ENCODE data around the gene DDX42. TPM values are rescaled to one million over a fixed set of nuclear protein-coding genes. Genes with fewer than 3 reads are reported as not detected.
A peak's percentile ranks its signal among the peaks of the same experiment; 100 is the strongest.

The DDX42 gene
- total and polyA plus RNA-seq, 2 donors (not counting 1 experiment from before 2014, with no cell fraction given) = 61.6 to 170 TPM

GRCh38 chr17:63819131-63819530 is 45.2 kb downstream of the DDX42 start:
- H3K9me3 ChIP-seq (ENCODE audit: control extremely low read depth in 1 of 3, control insufficient read depth in 2 of 3, insufficient read depth in 1 of 3, low read length in 2 of 3) = no peaks in the 10 kb centered on the region
- H3K27ac ChIP-seq (ENCODE audit: low read length in 2 of 2) = peak overlapping the region in 1 of 2 donors; percentile 37
- ChIA-PET POLR2A (no interaction called here), CTCF (interaction anchor here (1.0 kb wide), 1 partner anchor 10 kb away, joined by 3 read pairs; no protein-coding TSS in a partner anchor)
- no peak overlapping the region for H2AFZ ChIP-seq (ENCODE audit: insufficient read depth, low read depth, low read length, poor library complexity, severe bottlenecking)
- peaks cover 16 to 25% of the 10 kb centered on the region in 2 donors for H3K4me1 ChIP-seq (ENCODE audit: control insufficient read depth in 2 of 2, insufficient read depth in 2 of 2, low read length in 2 of 2)
- no peaks in the 10 kb centered on the region for H4K20me1 ChIP-seq (ENCODE audit: control insufficient read depth, insufficient read depth, low read length, poor library complexity, severe bottlenecking)
- Mint-ChIP-seq H3K9me3 (ENCODE audit: insufficient read depth) (no peaks in the 10 kb centered on the region), H3K4me3 (no peak overlapping the region), H3K27ac (no peak overlapping the region), H3K27me3 (no peaks in the 10 kb centered on the region), H3K4me1 (peaks cover 31% of the 10 kb centered on the region)
- no peak overlapping the region for H3K9ac ChIP-seq (ENCODE audit: low read length)
- peaks cover 9 to 95% of the 10 kb centered on the region in 2 experiments for H3K36me3 ChIP-seq (replicated peaks in 1 of 2; ENCODE audit: control extremely low read depth in 1 of 2, control insufficient read depth in 1 of 2, extremely low read depth in 1 of 2, insufficient read depth in 2 of 2, low read length in 1 of 2)
- no peak for DNase-seq
- 88% methylated on average over 4 of the region's 6 CpGs for WGBS (ENCODE audit: insufficient coverage)
- H3K4me2 ChIP-seq (replicated peaks; ENCODE audit: low read depth, low read length, poor library complexity, severe bottlenecking) = no peak overlapping the region
- no peak for ATAC-seq (ENCODE audit: low read depth)
- peaks cover 3% of the 10 kb centered on the region for H3K79me2 ChIP-seq (ENCODE audit: control insufficient read depth, insufficient read depth, low read length)
- no peaks in the 10 kb centered on the region for H3K27me3 ChIP-seq (replicated peaks in 1 of 4; ENCODE audit: control extremely low read depth in 1 of 4, control insufficient read depth in 3 of 4, insufficient read depth in 4 of 4, low read length in 3 of 4)
- TF ChIP-seq, protein P1, sequence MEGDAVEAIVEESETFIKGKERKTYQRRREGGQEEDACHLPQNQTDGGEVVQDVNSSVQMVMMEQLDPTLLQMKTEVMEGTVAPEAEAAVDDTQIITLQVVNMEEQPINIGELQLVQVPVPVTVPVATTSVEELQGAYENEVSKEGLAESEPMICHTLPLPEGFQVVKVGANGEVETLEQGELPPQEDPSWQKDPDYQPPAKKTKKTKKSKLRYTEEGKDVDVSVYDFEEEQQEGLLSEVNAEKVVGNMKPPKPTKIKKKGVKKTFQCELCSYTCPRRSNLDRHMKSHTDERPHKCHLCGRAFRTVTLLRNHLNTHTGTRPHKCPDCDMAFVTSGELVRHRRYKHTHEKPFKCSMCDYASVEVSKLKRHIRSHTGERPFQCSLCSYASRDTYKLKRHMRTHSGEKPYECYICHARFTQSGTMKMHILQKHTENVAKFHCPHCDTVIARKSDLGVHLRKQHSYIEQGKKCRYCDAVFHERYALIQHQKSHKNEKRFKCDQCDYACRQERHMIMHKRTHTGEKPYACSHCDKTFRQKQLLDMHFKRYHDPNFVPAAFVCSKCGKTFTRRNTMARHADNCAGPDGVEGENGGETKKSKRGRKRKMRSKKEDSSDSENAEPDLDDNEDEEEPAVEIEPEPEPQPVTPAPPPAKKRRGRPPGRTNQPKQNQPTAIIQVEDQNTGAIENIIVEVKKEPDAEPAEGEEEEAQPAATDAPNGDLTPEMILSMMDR (IDR thresholded peaks at IDR 0.05) = no peak
- TF ChIP-seq EZH2 (IDR thresholded peaks at IDR 0.05; ENCODE audit: borderline replicate concordance, insufficient read depth, low read depth, low read length, poor library complexity, severe bottlenecking) = no peak
- intact Hi-C loops (cut with micrococcal nuclease) = no loop called here
- H3K4me3 ChIP-seq (ENCODE audit: control extremely low read depth in 1 of 5, extremely low read depth in 1 of 5, insufficient read depth in 1 of 5, low read depth in 2 of 5, low read length in 4 of 5) = no peak overlapping the region

DNA sequence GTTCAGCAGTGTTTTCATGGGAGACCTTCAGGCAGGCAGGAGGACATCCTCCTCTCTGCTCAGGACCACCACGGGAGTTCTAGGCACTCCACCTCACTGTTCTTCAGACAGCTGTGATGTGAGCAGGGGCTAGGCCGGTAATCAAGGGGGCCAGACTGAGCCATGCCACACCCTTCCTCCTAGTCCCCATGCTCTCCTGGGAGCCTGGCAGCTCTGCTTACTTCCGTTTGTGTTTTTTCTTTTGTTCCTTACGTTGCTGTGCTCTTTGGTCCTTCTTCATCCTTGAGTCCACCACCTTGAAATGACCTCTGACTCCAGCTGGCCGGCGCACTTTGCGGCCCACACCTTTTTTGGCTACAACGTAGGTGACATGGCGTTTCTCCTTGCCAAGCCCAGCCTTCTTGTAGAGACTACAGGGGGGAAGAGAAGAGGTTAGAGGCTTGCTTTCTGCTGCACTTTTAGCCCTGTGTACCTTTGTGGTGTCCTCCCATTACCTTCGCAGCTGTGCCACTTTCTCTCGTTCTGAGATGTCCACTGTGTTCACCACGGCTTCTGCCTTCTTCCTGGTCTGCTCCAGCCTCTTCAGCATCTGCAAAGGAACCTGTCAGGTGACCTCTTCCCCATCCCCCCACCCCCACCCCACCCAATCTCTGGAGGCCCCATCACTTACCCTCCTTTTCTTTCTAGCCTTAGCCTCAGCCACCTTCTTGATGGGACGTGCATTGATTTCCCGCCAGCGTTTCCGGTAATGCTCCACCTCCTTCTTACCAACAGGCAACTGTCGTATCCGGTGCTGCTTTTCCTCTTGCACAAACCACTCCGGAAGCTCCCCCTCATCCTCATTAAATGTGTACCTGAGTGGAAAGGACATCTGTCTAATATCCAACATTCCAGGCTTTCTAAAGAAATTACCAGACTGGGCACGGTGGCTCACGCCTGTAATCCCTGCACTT is 45.9 kb downstream of the DDX42 start:
- Histone ChIP-seq H3K79me2 (ENCODE audit: control insufficient read depth, insufficient read depth, low read length) (peaks cover 10% of the 10 kb centered on the region), H4K20me1 (ENCODE audit: control insufficient read depth, insufficient read depth, low read length, poor library complexity, severe bottlenecking) (no peaks in the 10 kb centered on the region), H3K9me3 (ENCODE audit: control extremely low read depth in 1 of 3, control insufficient read depth in 2 of 3, insufficient read depth in 1 of 3, low read length in 2 of 3) (no peaks in the 10 kb centered on the region), H3K4me1 (ENCODE audit: control insufficient read depth in 2 of 2, insufficient read depth in 2 of 2, low read length in 2 of 2) (peaks cover 18 to 29% of the 10 kb centered on the region in 2 donors), H3K4me2 (replicated peaks; ENCODE audit: low read depth, low read length, poor library complexity, severe bottlenecking) (peak overlapping the region; percentile 14), H3K27me3 (replicated peaks in 1 of 4; ENCODE audit: control extremely low read depth in 1 of 4, control insufficient read depth in 3 of 4, insufficient read depth in 4 of 4, low read length in 3 of 4) (no peaks in the 10 kb centered on the region), H3K9ac (ENCODE audit: low read length) (no peak overlapping the region), H3K36me3 (replicated peaks in 1 of 2; ENCODE audit: control extremely low read depth in 1 of 2, control insufficient read depth in 1 of 2, extremely low read depth in 1 of 2, insufficient read depth in 2 of 2, low read length in 1 of 2) (peaks cover 9 to 96% of the 10 kb centered on the region in 2 experiments), H3K4me3 (ENCODE audit: control extremely low read depth in 1 of 5, extremely low read depth in 1 of 5, insufficient read depth in 1 of 5, low read depth in 2 of 5, low read length in 4 of 5) (no peak overlapping the region), H2AFZ (ENCODE audit: insufficient read depth, low read depth, low read length, poor library complexity, severe bottlenecking) (no peak overlapping the region), H3K27ac (ENCODE audit: low read length in 2 of 2) (peak overlapping the region in 1 of 2 donors; percentile 37)
- no peak for TF ChIP-seq EZH2 (IDR thresholded peaks at IDR 0.05; ENCODE audit: borderline replicate concordance, insufficient read depth, low read depth, low read length, poor library complexity, severe bottlenecking)
- TF ChIP-seq, protein P1 (IDR thresholded peaks at IDR 0.05) = no peak
- POLR2A ChIA-PET = interaction anchor here (0.6 kb wide), 1 partner anchor 1013 kb away, joined by 3 read pairs; no protein-coding TSS in a partner anchor
- no peak overlapping the region for H3K4me3 Mint-ChIP-seq
- H3K9me3 Mint-ChIP-seq (ENCODE audit: insufficient read depth) = no peaks in the 10 kb centered on the region
- H3K27me3 Mint-ChIP-seq = no peaks in the 10 kb centered on the region
- CTCF ChIA-PET = no interaction called here
- intact Hi-C loops (cut with micrococcal nuclease) = no loop called here
- 73% methylated on average over 11 of the region's 21 CpGs for WGBS (ENCODE audit: insufficient coverage)
- H3K4me1 Mint-ChIP-seq = peaks cover 32% of the 10 kb centered on the region
- ATAC-seq (ENCODE audit: low read depth) (no peak), DNase-seq (no peak)
- peak overlapping the region; percentile 71 for H3K27ac Mint-ChIP-seq
